Type B pancreatic cell (in vitro differentiated cells): ENCODE data around the gene MSN. TPM values are rescaled to one million over a fixed set of nuclear protein-coding genes. Genes with fewer than 3 reads are reported as not detected.

Source experiments
- DNase-seq: peaks from one replicate; pipeline ENCODE4 v3.0.0; 2021; ENCODE audit warnings: mixed read lengths; ENCODE audit not compliant: unreplicated experiment; ENCODE audit errors: extremely low spot score
- H3K27ac Mint-ChIP-seq: 2 replicates; pipeline ENCODE4 v1.8.0; 2021; ENCODE audit warnings: mild to moderate bottlenecking, mixed read lengths
- H3K27me3 Mint-ChIP-seq: 2 replicates; pipeline ENCODE4 v1.8.0; 2021; ENCODE audit warnings: mixed read lengths
- H3K36me3 Mint-ChIP-seq: 2 replicates; pipeline ENCODE4 v1.8.0; 2021; ENCODE audit warnings: mixed read lengths
- H3K4me1 Mint-ChIP-seq: one replicate; pipeline ENCODE4 v1.8.0; 2021; ENCODE audit warnings: mixed read lengths; ENCODE audit not compliant: unreplicated experiment
- H3K4me3 Mint-ChIP-seq: 2 replicates; pipeline ENCODE4 v1.8.0; 2021; ENCODE audit warnings: mild to moderate bottlenecking, mixed read lengths
- H3K9me3 Mint-ChIP-seq: 2 replicates; pipeline ENCODE4 v1.8.0; 2021; ENCODE audit warnings: mixed read lengths
- total RNA-seq: library from RNA; stranded (reverse); gene quantifications from 2 replicates; pipeline ENCODE4 v1.2.1, GENCODE V29; 2021; ENCODE audit warnings: low replicate concordance
- TF ChIP-seq, protein P1 (sequence below): fragments of 200-600 bp; sonication (generic); conservative IDR thresholded peaks from 2 replicates; pipeline ENCODE4 v1.5.0; 2021; ENCODE audit warnings: antibody characterized with exemption, mild to moderate bottlenecking

The MSN gene
- total RNA-seq, 1 donor from 2014 or later = 80.7 TPM

DNA sequence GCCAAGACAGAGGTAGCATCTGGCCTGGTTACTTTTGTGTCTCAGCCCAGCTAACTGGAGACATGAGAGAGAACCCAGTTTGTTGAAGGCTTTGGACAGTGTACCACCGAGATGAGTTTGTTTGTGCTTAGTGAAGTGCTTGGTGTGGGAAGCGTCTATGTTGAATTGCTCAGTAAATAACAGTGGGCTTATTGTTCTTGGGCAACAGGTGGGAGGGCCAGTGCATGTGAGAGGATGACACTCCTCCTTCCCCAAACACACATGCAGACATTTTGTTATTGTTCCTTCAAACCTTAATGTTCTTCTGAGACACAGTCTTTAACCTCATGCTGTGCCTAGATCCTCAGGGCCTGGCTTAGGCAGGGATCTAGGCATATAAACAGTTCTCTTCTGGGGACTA lies 39.7 kb downstream of the MSN start:
- Mint-ChIP-seq H3K27me3 (no peaks in the 10 kb centered on the region), H3K4me1 (no peaks in the 10 kb centered on the region), H3K27ac (no peak overlapping the region), H3K4me3 (no peak overlapping the region), H3K36me3 (no peaks in the 10 kb centered on the region), H3K9me3 (peaks cover 6% of the 10 kb centered on the region)
- DNase-seq = no peak
- TF ChIP-seq, protein P1, sequence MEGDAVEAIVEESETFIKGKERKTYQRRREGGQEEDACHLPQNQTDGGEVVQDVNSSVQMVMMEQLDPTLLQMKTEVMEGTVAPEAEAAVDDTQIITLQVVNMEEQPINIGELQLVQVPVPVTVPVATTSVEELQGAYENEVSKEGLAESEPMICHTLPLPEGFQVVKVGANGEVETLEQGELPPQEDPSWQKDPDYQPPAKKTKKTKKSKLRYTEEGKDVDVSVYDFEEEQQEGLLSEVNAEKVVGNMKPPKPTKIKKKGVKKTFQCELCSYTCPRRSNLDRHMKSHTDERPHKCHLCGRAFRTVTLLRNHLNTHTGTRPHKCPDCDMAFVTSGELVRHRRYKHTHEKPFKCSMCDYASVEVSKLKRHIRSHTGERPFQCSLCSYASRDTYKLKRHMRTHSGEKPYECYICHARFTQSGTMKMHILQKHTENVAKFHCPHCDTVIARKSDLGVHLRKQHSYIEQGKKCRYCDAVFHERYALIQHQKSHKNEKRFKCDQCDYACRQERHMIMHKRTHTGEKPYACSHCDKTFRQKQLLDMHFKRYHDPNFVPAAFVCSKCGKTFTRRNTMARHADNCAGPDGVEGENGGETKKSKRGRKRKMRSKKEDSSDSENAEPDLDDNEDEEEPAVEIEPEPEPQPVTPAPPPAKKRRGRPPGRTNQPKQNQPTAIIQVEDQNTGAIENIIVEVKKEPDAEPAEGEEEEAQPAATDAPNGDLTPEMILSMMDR = no peak

DNA sequence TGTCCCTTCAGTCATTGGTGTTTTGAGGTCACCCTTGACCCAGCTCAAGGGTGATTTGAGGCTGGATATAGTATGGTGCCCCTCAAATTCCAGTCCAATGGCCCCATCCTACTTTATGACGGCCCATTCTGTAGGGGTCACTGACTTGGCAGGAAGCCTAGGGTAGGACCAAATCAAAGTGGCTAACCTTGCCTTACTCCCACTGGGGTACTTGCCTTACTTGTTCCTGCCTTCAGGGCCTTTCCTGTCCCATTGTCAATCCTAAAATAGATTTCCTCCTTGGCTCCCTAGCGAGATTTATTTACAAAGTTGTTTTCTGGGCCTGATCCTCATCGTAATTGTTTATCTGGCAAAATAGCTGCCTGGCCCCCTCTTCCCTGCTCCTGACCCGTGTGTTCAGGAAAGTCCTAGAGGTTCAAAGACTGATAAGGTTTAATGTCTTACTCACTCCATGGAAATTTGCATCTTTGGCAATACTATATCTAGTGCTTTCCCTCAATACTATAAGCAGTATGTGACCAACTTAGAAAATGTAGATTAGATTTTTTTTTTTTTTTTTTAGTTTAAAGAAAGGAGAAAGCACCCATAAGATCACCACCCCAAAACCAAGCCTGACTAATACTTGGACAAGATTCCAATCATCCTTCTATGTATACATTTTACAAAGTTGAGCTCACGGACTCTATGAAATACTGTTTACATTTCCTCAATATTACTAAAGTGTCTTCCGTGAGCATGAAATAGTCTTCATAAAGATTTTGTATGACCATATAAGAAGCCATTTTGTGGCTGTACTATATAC lies 44.8 kb downstream of the MSN start:
- no peaks in the 10 kb centered on the region for H3K27me3 Mint-ChIP-seq
- H3K9me3 Mint-ChIP-seq = peaks cover 6% of the 10 kb centered on the region
- no peaks in the 10 kb centered on the region for H3K36me3 Mint-ChIP-seq
- H3K4me1 Mint-ChIP-seq = no peaks in the 10 kb centered on the region
- TF ChIP-seq, protein P1 = no peak
- no peak overlapping the region for H3K4me3 Mint-ChIP-seq
- no peak overlapping the region for H3K27ac Mint-ChIP-seq
- DNase-seq = no peak

DNA sequence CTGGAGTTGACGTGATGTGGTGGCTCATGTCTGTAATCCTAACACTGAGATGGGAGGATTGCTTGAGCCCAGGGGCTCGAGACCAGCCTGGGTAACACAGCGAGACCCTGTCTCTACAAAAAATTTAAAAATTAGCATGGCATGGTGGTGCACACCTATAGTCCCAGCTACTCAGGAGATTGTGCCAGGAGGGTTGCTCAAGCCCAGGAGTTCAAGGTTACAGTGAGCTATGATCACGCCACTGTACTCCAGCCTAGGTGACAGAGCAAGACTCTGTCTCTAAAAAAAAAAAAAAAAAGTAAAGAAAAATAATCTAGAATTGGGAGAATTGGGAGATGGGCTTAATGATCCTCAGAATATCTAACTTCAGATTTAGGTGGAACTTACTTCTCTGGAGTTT lies 51.1 kb downstream of the MSN start:
- H3K27ac Mint-ChIP-seq = no peak overlapping the region
- DNase-seq = no peak
- no peaks in the 10 kb centered on the region for H3K27me3 Mint-ChIP-seq
- no peaks in the 10 kb centered on the region for H3K9me3 Mint-ChIP-seq
- H3K36me3 Mint-ChIP-seq = peaks cover 3% of the 10 kb centered on the region
- H3K4me3 Mint-ChIP-seq = no peak overlapping the region
- TF ChIP-seq, protein P1 = no peak
- no peaks in the 10 kb centered on the region for H3K4me1 Mint-ChIP-seq

DNA sequence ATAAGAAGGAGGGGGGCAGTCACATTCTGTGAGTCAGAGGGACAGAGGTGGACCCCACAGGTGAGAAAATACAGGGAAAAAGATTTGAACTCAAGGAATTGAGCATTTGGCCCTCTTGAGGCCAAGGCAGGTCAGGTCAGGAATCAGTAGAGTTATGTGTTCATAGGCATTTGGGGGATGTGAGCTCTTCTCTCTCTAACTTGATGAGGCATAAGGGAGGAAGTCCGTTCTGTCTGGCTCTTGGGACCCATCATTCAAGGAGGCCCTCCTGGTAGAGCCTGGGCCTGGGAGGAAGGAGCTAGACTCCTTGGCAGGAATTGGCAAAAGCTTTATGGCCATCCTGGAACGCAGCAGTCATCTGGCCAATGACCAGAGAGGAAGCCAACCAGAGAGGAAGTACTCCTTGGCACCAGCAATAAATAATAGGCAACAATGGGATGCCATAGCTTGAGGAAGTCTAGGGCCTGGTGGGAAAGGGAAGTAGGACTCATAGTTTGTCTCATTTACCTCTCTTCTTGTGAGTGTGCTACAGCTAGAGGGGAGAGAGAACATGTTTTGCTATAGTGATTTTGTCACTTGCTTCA lies 53.0 kb downstream of the MSN start:
- H3K9me3 Mint-ChIP-seq = no peaks in the 10 kb centered on the region
- H3K36me3 Mint-ChIP-seq = peaks cover 6% of the 10 kb centered on the region
- no peaks in the 10 kb centered on the region for H3K27me3 Mint-ChIP-seq
- no peak overlapping the region for H3K4me3 Mint-ChIP-seq
- TF ChIP-seq, protein P1 = no peak
- no peaks in the 10 kb centered on the region for H3K4me1 Mint-ChIP-seq
- DNase-seq = no peak
- H3K27ac Mint-ChIP-seq = no peak overlapping the region

DNA sequence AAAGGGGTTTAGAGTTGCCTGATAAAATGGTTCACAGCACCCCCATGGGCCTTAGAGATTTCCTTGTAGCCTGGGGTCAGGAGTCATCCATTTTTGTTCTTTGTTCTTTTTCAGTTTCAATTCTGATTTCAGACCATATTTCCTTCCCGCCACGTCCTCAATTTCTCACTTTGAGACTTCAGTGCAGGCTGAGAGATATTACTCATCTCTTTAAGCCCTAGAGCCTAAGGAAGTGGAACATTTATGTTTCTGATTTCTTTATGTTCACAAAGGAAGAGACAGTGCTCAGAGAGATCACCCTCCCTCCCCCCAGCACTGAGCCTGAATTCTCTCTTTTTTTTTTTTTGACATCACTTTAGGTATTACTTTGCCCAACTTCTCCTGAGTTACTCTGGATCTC lies 56.3 kb downstream of the MSN start:
- H3K27ac Mint-ChIP-seq = no peak overlapping the region
- no peaks in the 10 kb centered on the region for H3K4me1 Mint-ChIP-seq
- peaks cover 6% of the 10 kb centered on the region for H3K36me3 Mint-ChIP-seq
- DNase-seq = no peak
- no peaks in the 10 kb centered on the region for H3K27me3 Mint-ChIP-seq
- TF ChIP-seq, protein P1 = no peak
- no peaks in the 10 kb centered on the region for H3K9me3 Mint-ChIP-seq
- H3K4me3 Mint-ChIP-seq = no peak overlapping the region
